ENCODE measurements around the gene PROM1. TPM values are rescaled to one million over a fixed set of nuclear protein-coding genes. Genes with fewer than 3 reads are reported as not detected.

The PROM1 gene
- polyA plus RNA-seq, 1 donor from 2014 or later, result 1.1 TPM

- H3K9me2 ChIP-seq (ENCODE audit: insufficient read depth, low read length), result no peaks in the 10 kb centered on the region
- H4K20me1 ChIP-seq (ENCODE audit: insufficient read depth), result no peaks in the 10 kb centered on the region
- no peaks in the 10 kb centered on the region for H3K36me3 ChIP-seq (ENCODE audit: insufficient read depth, low read length)
- H3K9me3 ChIP-seq (ENCODE audit: low read length), result no peaks in the 10 kb centered on the region
- H2AFZ ChIP-seq (ENCODE audit: low read depth, low read length), result no peak overlapping the region
- no peak overlapping the region for H3K4me2 ChIP-seq (ENCODE audit: low read length)
- no peak for TF ChIP-seq CTCF (IDR thresholded peaks at IDR 0.05; ENCODE audit: poor library complexity, severe bottlenecking)
- TF ChIP-seq TAF1 (IDR thresholded peaks at IDR 0.05; ENCODE audit: low read depth), result no peak
- TF ChIP-seq EZH2 (IDR thresholded peaks at IDR 0.05; ENCODE audit: borderline replicate concordance, insufficient read depth, low read length, poor library complexity, severe bottlenecking), result no peak
- no peak for TF ChIP-seq REST (IDR thresholded peaks at IDR 0.05; ENCODE audit: borderline replicate concordance)
- TF ChIP-seq RAD21 (conservative IDR thresholded peaks at IDR 0.05), result no peak
- TF ChIP-seq SMC3 (conservative IDR thresholded peaks at IDR 0.05; ENCODE audit: poor library complexity), result no peak
- no peak for TF ChIP-seq MXI1 (conservative IDR thresholded peaks at IDR 0.05; ENCODE audit: poor library complexity, severe bottlenecking)
- TF ChIP-seq EP300 (conservative IDR thresholded peaks at IDR 0.05; ENCODE audit: poor library complexity, severe bottlenecking), result no peak
- no peak for TF ChIP-seq POLR2AphosphoS5 (IDR thresholded peaks at IDR 0.05)
- H3K27me3 ChIP-seq (ENCODE audit: insufficient read depth, low read depth, low read length), result no peaks in the 10 kb centered on the region
- H3F3A ChIP-seq (ENCODE audit: insufficient read depth, low read length, poor library complexity, severe bottlenecking), result no peaks in the 10 kb centered on the region
- no peak overlapping the region for H3K9ac ChIP-seq (ENCODE audit: low read length)
- H3K79me2 ChIP-seq (replicated peaks; ENCODE audit: insufficient read depth, low read length), result no peaks in the 10 kb centered on the region
- no peak overlapping the region for H3K27ac ChIP-seq (ENCODE audit: low read length)
- no peak overlapping the region for H3K4me3 ChIP-seq (ENCODE audit: low read length)
Observed at GRCh38 chr4:15955670-15956069, 128.2 kb downstream of the PROM1 start.

GRCh38 chr4:15953625-15954024, 130.2 kb downstream of the PROM1 start:
- Histone ChIP-seq H3K9ac (ENCODE audit: low read length) (no peak overlapping the region), H3K9me3 (ENCODE audit: low read length) (no peaks in the 10 kb centered on the region), H3K27ac (ENCODE audit: low read length) (no peak overlapping the region), H3K79me2 (replicated peaks; ENCODE audit: insufficient read depth, low read length) (no peaks in the 10 kb centered on the region), H3K27me3 (ENCODE audit: insufficient read depth, low read depth, low read length) (no peaks in the 10 kb centered on the region), H3K4me3 (ENCODE audit: low read length) (no peak overlapping the region), H3F3A (ENCODE audit: insufficient read depth, low read length, poor library complexity, severe bottlenecking) (no peaks in the 10 kb centered on the region), H3K36me3 (ENCODE audit: insufficient read depth, low read length) (no peaks in the 10 kb centered on the region), H4K20me1 (ENCODE audit: insufficient read depth) (no peaks in the 10 kb centered on the region), H2AFZ (ENCODE audit: low read depth, low read length) (no peak overlapping the region), H3K9me2 (ENCODE audit: insufficient read depth, low read length) (no peaks in the 10 kb centered on the region), H3K4me2 (ENCODE audit: low read length) (no peak overlapping the region)
- TF ChIP-seq CTCF (IDR thresholded peaks at IDR 0.05; ENCODE audit: poor library complexity, severe bottlenecking) (no peak), EZH2 (IDR thresholded peaks at IDR 0.05; ENCODE audit: borderline replicate concordance, insufficient read depth, low read length, poor library complexity, severe bottlenecking) (no peak), POLR2AphosphoS5 (IDR thresholded peaks at IDR 0.05) (no peak), RAD21 (conservative IDR thresholded peaks at IDR 0.05) (no peak), SMC3 (conservative IDR thresholded peaks at IDR 0.05; ENCODE audit: poor library complexity) (no peak), TAF1 (IDR thresholded peaks at IDR 0.05; ENCODE audit: low read depth) (no peak), EP300 (conservative IDR thresholded peaks at IDR 0.05; ENCODE audit: poor library complexity, severe bottlenecking) (no peak), MXI1 (conservative IDR thresholded peaks at IDR 0.05; ENCODE audit: poor library complexity, severe bottlenecking) (no peak), REST (IDR thresholded peaks at IDR 0.05; ENCODE audit: borderline replicate concordance) (no peak)
